DMS 273 (cell line): Measurements from ENCODE around the gene CFAP298.
A peak's percentile ranks its signal among the peaks of the same experiment; 100 is the strongest.

Experiments
- DNase-seq: peaks from one replicate; lab custom pipeline; 2025; ENCODE audit not compliant: unreplicated experiment; lab: John Stamatoyannopoulos, UW

The CFAP298 gene

DNA sequence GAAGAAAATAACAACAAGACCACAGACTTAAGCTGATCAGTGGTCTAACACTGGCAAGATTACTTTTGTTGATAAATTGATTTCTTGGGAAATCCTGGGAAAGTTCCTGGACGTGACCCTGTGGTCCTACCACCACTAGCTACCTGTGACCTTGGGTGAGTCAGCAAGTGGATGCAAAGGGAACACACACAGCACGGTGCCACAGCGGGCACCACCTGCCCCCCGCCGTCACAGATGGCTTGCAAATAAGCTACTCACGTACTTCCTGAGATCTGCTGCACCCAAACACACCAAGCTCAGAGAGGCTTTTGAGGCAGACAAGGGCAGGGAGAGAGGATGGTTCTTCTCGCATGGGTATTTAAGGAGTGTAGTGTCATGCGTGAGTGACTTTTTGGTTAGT is 12.7 kb downstream of the CFAP298 start:
- DNase-seq = no peak

DNA sequence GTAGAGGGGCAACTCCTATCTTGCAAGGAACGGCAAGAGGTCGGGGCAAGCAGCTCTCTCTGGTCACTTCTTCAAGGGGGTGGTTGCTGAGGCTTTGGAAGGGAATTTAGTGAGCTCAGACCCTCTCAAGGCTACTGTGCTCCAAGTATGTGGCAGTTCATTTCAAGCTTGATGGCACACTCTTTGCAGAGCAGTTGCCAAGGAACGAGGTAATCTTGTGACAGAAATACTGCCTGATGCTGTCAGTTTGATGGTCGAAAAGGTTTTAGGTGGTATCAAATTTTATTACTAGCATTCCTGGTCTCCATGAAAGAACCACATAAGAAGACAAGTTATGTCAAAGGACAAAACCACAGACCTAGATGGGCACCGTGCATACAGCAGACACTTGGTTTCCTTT is 13.1 kb downstream of the CFAP298 start:
- DNase-seq = no peak

DNA sequence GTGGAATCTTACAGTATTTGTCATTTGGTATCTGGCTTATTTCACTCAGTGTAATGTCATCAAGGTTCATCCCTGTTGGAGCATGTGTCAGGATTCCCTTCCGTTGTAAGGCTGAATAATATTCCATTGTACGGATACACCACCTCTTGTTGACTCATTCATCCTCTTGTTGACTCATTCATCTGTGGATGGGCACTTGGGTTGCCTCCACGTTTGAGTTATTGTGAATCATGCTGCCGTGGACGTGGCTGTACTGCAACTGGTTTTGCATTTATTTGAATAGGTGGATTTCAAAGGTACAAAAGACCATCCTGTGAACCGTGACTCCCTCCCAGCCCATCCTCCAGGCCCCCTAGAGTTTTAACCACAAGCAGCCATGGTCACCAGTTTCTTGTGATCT is 15.0 kb downstream of the CFAP298 start:
- no peak for DNase-seq

DNA sequence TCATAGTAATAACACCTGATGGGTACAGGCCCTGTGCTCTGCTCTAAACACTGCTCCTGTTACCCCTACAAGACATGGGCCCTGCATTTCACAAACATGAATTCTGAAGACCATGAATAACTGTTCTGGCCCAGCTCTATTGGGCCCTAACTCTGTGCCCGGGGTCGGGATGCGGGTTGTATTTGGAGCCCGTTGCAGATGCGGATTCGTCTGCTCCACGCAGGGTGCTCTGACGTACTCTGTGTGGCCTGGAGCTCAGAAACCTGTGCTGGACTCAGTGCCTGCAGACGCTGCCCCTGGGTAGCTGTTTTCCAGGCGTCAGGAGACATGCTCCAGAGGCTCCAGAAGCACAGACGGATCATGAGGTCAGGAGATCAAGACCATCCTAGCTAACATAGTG is 16.7 kb downstream of the CFAP298 start:
- DNase-seq = no peak

DNA sequence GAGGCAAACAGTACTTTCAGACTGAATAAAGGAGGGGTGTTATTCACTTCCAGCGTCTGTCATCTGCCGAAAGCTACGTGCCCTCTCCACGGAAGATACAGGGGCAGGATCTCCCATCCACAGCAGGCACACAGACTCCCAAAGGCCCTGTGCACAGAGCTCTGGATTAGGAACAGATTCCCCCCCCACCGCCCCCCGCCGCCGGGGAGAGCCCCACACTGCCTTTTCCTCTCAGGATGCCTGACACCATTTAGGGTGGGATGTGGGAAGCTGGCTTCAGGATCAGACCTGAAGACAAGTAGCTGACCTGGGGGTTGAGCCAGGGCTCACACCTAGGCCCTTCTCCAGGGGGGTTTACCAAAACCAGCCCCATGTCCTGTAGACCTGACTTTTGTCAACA is 18.5 kb downstream of the CFAP298 start:
- DNase-seq = no peak

DNA sequence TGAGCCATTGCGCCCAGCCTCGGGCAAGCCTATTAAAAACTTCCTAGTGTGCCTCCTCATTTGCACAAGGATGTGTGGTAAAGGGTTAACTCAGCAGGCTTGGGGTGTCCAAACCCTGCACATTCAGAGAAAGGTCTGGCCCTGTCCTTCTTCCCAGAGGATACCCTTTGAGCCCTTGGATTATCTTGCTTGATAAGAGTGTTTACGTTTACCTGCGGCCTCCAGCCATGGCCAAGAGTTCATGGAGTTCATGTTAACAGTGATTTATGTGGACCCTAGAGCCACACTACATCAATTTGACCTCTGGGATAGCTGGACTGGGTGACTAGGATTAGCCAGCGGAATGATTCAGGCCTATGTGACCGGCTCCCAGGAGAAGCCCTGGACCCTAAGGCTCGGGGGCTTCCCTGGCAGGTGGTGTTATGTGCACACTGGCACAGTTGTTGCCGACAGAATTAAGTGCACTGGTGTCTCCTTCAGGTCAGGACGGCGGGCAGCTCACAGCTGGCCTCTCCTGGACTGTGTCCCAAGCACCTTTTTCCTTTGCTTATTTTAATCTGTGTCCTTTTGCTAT is 19.2 kb downstream of the CFAP298 start:
- DNase-seq = no peak

DNA sequence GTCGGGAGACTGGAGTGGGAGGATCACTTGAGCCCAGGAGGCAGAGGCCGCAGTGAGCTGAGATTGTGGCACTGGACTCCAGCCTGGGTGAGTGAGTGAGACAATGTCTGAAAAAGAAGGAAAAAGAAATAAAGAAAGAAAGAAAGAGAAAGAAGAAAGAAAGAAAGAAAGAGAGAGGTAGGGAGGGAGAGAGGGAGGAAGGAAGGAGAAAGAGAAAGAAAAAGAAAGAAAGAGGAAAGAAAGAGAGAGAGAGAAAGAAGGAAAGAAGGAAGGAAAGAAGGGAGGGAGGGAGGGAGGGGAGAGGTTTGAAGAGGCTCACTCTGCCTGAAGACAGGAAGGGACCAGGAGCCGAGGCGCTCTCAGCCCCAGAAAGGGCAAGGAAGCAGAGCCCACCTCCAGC is 22.0 kb downstream of the CFAP298 start:
- DNase-seq = no peak

DNA sequence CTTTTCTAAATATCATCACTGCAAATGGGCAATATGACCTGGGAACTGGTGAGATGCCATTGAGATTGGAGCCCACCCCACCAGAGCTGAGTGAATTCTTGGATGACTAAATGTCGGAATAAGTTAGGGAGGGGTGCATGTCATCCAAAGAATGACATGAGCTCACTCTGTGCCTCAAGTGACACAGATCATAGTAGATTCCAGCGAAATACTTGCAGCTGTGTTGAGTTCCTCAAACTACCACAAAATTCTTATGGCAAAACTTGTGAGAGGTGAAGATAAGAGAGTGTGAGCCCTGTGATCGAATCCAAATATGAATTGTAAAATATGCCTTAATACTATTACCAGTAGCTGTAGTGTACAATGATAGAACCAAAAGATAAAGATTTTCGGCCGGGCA is 24.5 kb downstream of the CFAP298 start:
- no peak for DNase-seq

DNA sequence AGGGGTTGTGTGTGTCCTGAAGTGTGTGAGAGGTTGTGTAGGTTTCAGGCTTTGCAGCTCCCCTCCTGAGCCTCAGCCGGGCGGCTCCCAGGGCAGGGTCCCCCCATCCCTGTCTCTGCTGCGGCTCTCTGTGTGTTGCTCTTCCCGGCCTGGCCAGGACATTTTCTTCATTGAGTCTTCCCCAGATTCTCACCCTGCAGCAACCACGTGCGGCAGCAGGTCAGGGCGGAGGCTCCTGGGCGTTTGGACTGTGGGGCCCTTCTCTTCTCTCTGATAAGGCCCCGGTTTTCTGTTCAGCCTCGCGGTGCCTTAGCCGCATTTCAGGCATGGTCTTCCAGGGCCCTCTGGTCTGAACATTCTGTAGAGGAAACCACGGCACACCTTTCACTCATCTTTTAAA is 25.1 kb downstream of the CFAP298 start:
- no peak for DNase-seq

DNA sequence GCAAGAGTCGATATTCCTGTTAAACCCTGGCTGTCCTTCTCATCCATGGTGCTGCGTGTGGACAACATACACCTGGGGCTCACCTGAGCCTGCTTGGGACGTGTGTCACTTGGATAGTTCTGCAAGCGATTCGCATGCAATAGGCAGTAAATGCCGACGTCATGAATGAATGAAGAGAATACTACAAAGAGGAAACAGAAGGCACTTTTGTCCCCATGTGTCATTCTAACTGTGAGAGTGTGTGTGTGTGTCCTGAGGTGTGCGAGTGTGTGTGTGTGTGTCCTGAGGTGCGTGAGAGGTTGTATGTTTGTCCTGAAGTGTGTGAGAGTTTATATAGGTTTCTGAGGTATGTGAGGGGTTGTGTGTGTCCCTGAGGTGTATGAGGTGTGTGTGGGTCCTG is 26.2 kb downstream of the CFAP298 start:
- DNase-seq = no peak

DNA sequence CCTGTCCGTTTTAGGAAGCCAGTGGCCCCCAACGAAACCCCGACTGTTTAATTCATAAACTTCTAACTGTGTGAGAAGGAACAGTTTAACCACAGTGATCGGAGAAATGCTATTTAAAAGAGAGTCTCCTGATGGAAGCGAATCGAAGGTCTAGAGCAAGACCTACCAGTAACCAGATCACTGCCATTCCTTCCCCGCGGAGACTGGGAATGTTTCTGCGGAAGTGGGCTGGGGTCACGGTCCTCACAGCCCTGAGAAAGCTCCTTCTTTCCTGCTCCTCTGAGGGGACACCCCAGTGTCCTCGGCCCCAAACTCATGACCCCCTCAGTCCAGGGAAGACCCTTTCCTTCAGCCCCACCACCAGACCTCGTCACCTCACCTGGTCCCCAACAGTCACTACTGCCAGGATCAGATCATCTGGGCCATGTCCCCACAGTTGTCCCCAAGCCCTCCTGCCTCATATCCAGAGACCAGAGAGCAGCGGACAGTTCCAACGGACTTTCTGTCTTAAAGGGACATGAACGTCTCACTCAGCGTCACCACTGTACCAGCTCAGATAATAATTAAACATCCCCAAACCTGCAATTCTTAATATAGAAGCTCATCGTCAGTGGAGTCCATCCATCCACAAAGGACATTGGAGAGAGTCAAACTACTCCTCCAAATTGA is 27.0 kb downstream of the CFAP298 start, which contains the start of gene TCP10L:
Gene TCP10L, minus strand, starts transcription at position 482 of the 669 bp plus-strand sequence. CDS start 1,219 bp downstream, outside the sequence.
- no peak for DNase-seq

DNA sequence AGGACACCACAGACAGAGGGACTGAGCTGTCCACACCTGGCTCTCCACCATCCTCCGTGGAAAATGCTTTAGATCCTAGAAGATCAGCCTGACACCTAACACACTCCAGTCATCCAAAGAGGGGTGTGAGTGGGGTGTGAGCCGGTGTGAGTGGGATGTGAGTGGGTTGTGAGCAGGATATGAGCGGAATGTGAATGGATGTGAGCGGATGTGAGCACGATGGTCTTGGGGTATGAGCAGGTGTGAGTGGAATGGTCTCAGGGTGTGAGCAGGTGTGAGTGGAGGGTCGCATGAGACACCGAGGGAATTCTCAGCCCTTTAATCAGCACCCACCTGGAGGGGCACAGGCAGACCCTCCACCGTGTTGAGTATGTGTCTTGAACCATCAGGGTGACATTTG is 27.7 kb downstream of the CFAP298 start:
- DNase-seq = no peak

DNA sequence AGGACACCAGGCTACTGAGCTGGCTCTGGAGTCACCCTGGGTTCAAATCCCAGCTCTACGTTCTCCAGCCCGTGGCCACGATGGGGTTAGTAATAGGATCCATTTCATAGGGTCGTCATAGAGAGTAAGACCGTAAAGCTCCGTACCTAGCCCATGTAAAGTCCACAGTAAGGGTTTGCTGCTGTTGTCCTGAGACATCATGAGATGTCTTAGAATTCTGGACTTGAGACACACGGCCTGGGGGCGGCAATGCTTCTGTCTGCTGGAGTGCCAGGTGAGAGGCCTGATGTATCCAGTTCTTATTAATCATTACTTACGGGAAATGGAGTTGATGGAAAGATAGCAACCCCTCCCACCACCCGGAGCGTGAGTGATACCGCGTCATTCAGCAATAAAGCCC is 30.4 kb downstream of the CFAP298 start:
- DNase-seq = no peak

DNA sequence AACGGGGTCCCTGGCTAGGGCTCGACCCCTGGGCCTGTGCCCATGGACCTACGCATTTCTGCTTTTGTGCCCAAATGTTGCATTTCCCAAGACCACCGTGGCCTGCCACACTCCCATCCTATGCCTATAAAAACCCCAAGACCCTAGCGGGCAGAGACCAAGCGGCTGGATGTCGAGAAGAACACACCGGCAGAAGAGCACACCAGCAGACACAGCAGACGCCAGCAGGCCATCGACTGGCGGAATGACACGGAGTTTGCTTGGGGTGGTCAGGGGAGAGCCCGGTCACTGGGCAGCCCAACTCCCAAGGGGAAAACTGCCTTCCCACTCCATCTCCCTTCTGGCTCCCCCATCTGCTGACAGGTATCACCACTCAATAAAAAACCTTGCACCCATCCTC is 31.2 kb downstream of the CFAP298 start:
- no peak for DNase-seq

DNA sequence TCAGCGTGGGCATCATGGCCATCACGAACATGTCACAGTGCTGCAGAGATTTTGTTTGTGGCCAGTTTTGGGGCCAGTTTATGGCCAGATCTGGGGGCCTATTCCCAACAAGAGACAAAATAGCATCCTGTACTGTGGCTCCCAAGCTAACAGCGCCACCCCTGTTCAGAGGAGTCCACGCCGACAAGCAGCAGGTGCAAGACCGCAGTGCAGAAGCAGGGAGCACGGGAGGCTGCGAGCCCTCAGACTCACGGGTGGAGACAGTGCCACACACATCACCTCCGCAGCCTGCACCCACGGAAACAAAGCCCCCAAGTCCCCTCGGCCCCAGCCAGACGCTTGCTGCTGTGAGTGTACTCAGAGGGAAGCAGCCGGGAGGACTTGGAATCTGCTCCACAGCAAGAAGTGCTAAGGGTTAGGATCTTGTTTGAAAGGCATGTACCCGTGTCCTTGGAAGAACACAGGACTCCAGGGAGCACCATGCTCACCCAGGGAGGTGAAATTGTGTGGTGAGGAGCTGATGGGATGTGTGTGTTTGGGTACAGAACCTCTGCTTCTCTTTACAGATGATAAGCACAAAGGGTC is 34.0 kb downstream of the CFAP298 start:
- DNase-seq = peak; percentile 21

DNA sequence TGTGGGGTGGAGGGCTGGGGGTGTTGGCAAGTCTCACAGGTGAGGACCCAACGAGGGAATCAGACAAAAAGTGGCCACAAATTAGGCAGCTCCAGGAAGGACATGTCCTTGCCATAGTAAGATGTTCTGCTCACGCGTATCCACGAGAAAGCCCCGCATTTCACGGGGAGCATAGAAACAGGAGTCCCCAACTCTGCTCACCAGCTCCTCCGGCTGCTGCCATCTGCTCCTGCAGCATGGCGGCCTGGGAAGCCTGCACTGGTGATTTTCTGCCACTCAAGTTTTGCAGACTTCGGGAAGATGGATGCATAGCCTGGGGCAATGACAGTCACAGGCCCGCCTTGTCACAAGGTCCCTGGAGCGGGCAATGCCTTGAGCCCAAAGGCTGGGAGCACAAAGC is 36.2 kb downstream of the CFAP298 start:
- DNase-seq = peak; percentile 11

DNA sequence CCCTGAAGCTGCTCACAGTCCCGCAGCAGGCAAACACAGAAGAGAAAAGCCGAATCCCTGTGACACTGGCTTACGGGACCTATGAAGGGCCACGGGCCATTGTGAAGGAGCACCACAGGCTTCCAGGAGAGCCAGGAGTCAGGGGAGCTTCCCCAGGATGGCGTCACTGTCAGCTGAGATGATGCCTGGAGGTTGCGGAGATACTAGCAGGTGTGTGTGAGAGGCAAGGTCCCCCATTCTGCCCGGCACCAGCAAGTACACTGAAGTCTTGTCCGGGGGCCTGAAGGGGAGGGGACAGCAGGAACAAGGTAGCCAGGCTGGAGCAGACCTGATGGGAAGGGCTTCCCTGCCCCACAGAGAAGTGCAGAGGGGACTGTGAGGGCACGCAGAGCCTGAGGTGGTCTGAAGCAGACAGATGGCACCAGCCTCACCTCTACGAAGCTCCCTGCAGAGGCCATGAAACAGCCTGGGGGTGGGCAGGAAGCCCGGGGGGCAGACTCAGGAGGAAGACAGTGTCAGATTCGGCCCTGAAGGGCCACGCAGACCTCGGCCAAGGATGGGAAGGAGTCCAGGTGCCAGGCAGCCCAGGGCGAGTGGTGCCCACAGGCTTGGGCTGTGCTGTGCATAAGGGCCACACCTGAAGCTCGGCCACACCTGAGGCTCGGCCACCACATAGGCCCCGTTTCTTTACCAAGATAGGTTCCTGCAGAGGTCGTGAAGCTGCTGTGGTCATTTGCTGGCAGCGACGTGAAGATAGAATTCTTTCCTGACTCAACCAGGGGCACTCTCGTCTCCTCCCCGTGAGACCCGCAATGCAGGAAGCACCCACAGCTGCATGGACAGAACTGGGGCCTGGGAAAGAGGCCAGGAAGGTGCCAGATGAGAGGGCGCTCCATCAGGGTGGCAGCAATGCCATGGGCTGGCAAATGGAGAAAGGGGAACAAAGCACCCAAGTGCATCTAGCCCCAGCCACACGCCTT is 36.9 kb downstream of the CFAP298 start:
- DNase-seq = no peak

DNA sequence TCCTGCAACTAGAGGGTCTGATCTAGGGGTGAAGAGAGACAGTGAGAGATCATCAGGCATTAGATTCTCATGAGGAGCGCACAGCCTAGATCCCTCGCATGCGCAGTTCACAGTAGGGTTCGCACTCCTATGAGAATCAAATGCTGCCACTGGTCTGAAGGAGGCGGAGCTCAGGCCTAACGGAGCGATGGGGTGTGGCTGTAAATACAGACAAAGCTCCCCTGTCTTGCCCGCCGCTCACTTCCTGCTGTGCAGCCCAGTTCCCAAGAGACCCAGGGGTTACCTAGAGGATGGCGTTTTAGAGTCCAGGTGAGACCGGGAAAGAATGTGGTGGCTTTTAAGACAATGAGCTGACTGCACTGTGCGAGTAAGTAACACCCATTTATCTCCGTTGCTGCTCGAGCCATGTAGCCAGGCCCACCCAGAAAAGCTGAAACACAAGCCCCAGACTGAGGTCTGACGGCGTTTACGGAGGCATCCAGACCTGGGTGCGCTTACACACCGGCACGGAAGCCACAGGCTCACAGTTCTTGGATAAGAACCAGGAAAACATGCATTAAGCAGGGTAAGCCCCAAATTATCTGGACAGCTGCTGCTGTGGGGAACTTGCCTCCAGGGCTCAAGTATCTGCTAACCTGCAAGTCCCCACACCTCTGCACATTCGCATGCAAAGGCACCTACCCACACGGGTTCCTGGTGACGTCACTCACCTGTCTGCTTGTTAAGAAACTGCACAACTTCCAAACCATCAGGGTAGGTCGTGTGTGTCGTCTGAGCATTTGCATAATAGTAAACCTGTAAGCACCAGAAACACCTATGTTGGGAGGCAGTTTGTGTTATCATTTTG is 39.4 kb downstream of the CFAP298 start:
- DNase-seq = peak; percentile 71

DNA sequence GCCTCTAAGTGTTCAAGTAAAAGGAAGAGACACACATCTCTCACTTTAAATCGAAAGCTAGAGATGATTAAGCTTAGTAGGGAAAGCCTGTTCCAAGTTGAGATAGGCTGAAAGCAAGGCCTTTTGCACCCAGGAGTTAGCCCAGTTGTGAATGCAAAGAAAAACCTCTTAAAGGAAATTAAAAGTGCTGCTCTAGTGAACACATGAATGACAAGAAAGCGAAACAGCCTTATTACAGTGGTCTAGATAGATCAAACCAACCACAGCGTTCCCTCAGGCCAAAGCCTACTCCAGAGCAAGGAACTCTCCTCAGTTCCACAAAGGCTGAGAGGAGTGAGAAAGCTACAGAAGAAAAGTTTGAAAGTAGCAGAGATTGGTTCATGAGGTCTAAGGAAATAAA is 41.7 kb downstream of the CFAP298 start:
- DNase-seq = no peak
